HG02763 (cell line): ENCODE results near the gene SEC61A1.

Experiments
- ATAC-seq: cut with Tn5 transposase; IDR thresholded peaks from one replicate; pipeline ENCODE4 v1.9.1; 2021; ENCODE audit warnings: mild to moderate bottlenecking, moderate library complexity; ENCODE audit not compliant: unreplicated experiment

SEC61A1 gene

DNA sequence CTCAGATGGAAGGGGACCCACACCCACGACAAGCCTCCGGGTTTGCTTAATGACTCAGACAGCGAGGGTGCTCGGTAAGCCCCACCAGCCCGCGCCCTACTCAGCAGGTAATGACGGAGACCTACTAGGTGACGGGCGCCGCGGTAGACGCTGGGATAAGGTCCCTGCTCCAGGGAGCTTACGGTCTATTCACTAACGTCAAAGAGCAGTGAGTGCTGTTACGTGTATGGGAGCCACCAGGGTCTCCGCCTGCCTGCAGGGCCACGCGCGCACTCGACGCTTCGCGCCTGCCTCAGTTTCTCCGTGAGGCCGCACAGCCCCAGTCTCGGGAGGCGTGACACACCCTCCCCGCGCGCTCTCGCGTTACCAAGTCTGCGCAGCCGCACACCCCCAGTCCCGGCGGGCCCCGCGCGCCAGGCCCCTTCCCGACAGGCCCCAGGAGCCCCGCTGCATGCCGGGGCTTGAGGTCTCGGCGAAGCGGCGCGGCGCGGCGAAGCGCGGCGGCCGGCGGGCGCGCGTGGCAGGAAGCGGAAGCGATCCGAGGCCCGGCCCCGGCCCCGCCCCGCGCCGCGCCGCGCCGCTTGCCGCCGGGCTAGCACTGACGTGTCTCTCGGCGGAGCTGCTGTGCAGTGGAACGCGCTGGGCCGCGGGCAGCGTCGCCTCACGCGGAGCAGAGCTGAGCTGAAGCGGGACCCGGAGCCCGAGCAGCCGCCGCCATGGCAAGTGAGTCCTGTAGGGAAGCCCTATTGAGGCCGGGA lies at the start of gene SEC61A1:
SEC61A1 (plus strand) TSS at position 601 of the 758 bp plus-strand sequence; CDS start at position 717, 116 bp downstream.
- peak; percentile 95 for ATAC-seq

- no peak for ATAC-seq
Measured at GRCh38 chr3:128004661-128005060, 47.6 kb upstream of the SEC61A1 start.

DNA sequence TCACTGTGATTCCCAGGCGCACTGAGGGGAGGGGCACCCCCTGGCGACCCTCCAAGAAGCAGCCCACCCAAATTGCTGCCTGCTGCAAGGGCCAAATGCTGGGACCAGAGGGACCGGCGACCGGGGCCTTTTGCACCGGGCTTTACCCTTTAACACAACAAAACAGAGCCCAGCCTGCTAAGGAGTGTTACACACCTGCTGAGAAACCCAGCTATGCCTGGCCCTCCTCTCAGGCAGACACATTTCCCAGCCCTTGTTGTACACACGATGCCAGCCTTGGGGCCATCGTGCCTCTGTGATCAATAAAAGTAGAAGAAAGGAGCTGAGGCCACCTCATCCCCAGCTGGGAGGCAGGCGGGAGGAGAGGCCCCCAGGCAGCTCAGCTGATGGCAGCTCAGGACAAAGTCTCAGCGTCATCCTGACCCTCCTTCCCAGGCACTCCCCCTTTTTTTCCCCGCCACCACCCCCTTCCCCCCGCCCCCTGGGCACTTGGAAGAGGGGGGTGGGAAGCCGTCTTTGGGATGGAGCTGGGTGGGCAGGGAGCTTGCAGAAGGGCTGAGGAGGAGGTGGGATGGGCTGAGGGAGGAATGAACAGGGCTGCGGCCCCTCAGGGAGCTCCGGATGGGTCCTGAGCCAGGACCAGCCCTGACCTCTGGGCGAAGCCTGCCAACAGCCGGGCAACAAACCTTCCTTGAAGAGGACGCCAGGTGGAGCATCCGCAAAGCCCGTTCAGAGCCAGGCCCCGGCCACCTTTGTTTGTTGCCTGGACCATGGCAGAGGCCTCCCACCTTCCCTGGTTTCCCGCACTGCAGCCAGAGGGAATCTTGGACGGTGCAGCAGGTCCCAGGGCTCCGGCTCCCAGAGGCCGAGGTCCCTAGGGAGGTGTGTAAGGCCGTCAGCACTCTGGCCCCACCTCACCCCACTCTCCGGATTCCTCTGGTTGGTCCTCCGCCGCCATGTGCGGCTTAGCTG lies 45.9 kb upstream of the SEC61A1 start:
- ATAC-seq: no peak

- ATAC-seq: no peak
Measured at GRCh38 chr3:128007033-128007424, 45.2 kb upstream of the SEC61A1 start.

GRCh38 chr3:128009952-128010846 lies 42.0 kb upstream of the SEC61A1 start:
- no peak for ATAC-seq

GRCh38 chr3:128011140-128011539 lies 41.1 kb upstream of the SEC61A1 start:
- no peak for ATAC-seq

DNA sequence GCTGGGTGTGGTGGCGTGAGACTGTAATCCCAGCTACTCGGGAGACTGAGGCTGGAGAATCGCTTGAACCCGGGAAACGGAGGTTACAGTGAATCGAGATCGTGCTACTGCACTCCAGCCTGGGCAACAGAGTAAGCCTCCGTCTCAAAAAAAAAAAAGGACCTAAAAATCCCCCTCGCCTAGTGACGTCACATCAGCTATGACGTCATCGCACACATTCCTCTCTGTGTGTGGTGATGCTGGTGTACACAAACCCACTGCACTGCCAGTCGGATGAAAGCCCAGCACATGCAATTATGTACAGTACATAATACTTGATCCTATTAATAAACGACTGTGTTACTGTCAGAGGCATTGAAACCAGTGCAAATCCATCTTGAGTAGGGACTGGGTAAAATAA lies 40.2 kb upstream of the SEC61A1 start:
- ATAC-seq: no peak

- ATAC-seq: no peak
Measured at GRCh38 chr3:128014548-128014947, 37.7 kb upstream of the SEC61A1 start.

DNA sequence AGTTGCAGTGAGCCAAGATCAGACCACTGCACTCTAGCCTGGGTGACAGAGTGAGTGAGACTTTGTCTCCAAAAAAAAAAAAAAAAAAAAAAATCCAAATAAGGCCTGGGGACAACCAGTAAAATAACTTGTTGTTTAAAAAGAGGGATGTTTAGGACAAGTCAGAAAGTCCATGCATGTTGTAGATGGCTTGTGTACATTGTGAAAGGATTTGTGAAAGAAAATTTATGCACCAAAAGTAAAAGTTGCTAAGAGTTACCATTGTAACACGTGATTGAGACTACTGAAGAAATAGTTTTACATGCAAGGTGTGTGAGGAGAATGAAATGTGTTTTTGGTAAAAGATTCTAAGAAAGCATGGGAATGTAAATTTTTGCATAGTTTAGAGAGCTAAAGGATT lies 35.7 kb upstream of the SEC61A1 start:
- ATAC-seq: no peak

- no peak for ATAC-seq
Measured at GRCh38 chr3:128021768-128022372, 30.4 kb upstream of the SEC61A1 start.

- no peak for ATAC-seq
Measured at GRCh38 chr3:128033102-128033501, 19.1 kb upstream of the SEC61A1 start.

- ATAC-seq: no peak
Measured at GRCh38 chr3:128036119-128036518, 16.1 kb upstream of the SEC61A1 start.

- ATAC-seq: no peak
Measured at GRCh38 chr3:128040041-128040440, 12.2 kb upstream of the SEC61A1 start.

DNA sequence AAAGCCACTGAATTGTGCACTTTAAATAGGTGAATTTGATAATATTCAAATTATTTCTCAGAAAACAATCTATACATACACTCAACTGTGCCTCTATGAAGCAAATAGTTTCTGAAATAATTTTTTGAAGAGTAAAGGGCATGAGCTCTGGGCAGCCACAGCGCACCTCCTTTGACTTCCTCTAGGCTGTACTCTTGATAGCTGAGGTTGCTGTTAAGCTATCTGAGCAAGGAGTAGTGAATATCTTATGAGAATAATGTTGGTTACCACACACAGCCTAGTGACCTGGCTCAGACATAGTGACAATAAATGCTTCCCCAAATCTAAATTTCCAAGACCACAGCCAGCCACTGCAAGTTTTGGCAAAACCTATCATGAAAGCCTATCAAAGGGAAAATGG lies 11.6 kb upstream of the SEC61A1 start:
- ATAC-seq: no peak

- no peak for ATAC-seq
Measured at GRCh38 chr3:128041344-128041743, 10.9 kb upstream of the SEC61A1 start.

DNA sequence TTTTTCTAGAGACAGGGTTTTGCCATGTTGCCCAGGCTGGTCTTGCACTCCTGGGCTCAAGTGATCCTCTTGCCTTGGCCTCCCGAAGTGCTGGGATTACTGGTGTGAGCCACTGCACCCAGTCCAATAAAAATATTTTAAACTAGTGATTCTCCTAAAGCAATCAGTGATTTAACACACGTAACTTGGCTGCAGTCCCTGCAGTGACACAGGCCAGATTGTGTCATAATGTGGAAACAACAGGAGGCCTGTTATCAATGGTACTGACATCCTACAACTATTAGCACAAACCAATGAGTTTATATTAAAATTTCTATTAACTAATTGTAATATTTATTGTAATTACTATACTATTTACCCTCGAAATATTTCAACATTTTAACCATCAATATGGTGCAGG lies 1.6 kb upstream of the SEC61A1 start:
- ATAC-seq: no peak

DNA sequence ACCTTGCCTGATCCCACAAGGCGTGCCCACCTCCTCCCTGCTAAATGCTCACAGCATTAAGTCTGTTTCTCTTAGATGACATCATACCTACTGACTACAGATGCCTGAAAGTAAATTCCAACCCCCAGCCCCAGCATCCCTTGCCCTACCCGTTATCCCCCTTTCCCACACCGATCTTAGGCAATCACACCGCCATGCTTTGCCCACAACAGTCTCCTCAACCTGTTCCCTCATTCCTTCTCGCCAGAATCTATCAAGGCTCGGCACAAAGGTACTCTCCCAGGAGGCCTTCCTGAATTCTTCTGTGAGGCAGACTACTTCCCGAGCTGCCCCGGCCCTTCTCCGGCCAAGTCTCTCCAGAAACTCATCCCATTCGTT lies 789 bp upstream of the SEC61A1 start:
- no peak for ATAC-seq

GRCh38 chr3:128052595-128053351 lies 536 bp downstream of the SEC61A1 start:
- no peak for ATAC-seq

- no peak for ATAC-seq
Measured at GRCh38 chr3:128053614-128054013, 1.4 kb downstream of the SEC61A1 start.

GRCh38 chr3:128054367-128054766 lies 2.1 kb downstream of the SEC61A1 start:
- no peak for ATAC-seq
